GM19025 (cell line): ENCODE results near the gene CCL25.
"Not testable (repeated sequence)": the region's sequence is repeated elsewhere in the genome, so short reads cannot be mapped to it uniquely, and the experiment has no call there.

Experiments
- ATAC-seq: cut with Tn5 transposase; IDR thresholded peaks from one replicate; pipeline ENCODE4 v1.9.1; 2021; ENCODE audit warnings: mild to moderate bottlenecking, low read depth, moderate library complexity; ENCODE audit not compliant: unreplicated experiment

CCL25 gene, protein sequence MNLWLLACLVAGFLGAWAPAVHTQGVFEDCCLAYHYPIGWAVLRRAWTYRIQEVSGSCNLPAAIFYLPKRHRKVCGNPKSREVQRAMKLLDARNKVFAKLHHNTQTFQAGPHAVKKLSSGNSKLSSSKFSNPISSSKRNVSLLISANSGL

DNA sequence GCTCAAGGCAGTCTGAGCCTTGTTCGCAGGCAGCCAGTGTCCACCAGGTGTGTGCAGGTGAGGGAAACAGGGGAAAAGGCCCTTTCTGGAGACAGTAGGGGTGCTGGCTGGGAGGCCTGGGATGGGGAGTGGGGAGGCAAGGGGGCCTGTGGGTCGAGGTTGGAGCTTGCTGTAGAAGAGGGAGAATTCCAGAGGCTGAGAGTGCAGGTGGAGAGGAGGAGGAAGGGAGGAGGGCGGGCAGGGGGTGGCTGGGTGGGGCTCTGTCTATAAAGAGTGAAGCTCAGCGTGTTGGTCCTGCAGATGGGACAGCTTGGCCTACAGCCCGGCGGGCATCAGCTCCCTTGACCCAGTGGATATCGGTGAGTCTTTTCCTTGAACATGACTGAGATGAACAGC, at the start of gene CCL25:
Gene CCL25, plus strand, starts transcription at position 297 of the 396 bp plus-strand sequence. CDS start 290 bp downstream, outside the sequence.
- ATAC-seq = no peak

DNA sequence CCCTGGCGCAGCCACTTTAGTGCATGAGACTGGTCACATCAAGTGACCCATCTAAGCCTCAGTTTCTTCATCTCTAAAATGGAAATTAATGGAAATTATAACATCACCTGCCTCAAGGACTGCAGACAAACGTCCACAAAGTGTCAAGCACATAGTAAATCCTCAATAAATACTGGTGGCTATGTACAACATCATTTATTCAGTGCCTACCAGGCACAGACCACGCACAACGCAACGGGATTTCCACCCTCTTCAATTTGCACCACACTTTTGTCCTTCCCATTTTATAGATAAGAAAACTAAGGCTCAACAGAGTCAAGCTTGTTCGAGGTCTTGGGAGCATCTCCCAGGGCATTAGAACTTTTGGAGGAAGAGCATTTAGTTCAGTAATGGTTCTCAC, 48.6 kb upstream of the CCL25 start:
- ATAC-seq = no peak

DNA sequence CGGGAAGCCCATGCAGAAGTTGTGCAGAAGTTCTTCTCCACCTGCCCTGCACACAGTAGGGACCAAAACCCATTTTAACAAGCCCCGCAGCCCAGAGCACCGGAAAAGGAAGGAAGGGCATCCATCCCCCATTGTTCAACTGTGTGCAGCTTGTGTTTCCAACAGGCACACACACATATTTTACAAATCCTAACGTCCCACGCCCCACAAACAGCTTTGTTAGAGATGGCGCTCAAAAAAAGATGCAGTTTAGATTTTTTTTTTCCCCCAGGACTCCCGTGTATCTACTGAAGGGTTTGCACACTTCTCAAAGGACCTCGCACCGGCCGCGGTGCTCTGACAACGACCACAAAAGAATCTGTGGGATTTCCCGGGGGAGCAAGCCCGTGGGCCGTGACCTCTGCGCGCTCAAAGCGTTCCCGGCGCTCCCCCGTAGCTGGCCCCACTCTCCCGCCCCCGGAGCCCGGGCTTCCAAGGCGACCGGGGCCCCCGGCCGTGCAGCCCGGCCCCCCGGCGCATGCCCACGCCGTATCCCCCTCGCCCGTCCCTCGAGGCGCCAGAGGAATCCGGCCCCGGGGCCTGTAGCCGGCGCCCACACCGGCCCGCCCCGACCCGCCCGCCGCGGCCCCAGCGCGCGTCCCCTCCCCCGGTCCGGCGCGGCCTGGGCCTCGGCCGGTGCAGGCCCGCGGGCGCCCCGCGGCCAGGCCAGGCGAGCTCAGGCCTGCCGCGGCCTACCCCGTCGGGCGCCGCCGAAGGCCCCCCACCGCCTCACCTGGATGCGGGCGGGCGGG, 47.6 kb upstream of the CCL25 start:
- peak; percentile 37 for ATAC-seq

DNA sequence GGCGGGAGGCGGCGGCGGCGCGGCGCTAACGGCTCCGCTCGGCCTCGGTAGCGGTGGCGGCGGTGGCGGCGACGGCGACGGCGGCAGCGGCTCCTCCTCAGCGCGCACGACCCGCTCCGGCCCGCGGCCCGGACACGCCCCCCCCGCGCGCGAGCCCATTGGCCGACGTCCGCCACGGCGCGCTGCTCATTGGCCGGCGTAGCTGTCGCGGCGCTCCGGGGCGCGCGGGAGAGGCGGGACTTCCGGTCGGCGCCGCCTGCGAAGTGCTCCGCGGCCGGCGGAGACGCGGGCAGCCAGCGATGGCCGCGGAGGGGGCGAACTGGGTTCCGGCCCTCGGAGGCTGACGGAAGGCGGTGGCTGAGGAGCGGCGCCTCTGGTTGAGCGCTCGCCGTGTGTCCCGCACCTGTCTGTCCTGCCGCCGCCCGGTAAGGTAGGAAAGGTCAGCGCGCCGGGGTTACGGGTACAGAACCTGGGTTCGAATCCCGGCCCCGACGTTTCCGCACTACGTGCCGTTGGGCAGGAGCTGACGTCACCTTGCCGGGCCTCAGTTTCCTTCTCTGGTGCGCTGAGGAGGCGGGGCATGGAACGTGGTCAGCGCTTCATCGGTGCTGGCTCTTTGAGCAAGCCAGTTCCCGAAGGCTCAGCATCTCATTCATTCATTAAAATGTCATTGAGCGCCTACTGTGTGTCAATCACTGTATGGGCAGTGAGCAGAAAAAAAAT, 46.9 kb upstream of the CCL25 start, which contains the start of gene ELAVL1:
Gene ELAVL1, minus strand, starts transcription at position 108 of the 723 bp plus-strand sequence. CDS start 13,826 bp downstream, outside the sequence.
- ATAC-seq = peak; percentile 81

DNA sequence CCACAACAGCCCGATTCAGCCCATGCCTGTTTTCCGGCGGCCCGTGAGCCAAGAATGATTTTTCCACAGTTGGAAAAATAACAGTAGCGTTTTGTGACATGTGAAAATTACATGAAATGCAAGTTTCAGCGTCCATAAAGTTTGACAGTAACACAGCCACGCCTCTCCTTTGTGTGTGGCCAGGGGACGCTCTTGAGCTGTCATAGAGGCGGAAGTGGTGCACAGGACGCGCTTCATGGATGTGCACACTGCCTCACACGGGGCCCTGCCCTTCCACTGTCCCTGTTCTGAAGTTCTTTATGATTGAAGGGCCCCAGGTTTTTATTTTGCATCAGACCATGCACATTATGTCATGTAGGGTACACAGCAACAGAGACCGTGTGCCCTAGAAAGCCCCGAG, 34.8 kb upstream of the CCL25 start:
- ATAC-seq = no peak

DNA sequence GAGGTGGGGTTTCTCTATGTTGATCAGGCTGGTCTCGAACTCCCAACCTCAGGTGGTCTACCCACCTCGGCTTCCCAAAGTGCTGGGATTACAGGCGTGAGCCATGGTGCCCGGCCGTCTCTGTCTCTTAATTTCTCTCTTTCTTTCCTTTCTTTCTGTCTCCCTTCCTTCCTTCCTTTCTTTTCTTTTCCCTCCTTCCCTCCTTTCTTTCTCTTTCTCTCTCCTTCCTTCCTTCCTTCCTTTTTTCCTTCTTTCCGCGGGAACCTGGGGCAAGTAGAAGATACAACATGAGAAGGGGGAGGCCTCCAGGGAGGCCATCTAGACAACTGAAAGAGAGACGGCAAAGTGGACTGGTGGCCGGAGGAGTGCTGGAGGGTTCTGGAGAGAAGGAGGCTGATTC, 31.9 kb upstream of the CCL25 start:
- ATAC-seq = no peak

DNA sequence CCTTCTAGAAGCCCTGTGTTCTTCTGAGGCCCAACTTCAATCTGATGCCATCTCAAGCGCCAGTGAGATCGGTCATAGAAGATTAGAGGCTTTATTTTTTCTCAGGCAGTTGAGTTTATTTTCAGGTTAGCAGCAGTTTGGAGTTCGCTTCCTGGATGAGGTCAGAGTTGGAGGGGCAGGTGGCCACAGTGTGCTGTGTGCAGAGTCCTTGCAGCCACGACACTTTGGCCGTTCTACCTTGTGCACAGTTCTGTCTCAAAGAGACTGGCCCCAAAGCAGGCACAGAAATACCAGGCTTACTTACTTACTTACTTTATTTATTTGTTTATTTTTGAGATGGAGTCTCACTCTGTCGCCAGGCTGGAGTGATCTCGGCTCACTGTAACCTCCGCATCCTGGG, 31.2 kb upstream of the CCL25 start:
- no peak for ATAC-seq

DNA sequence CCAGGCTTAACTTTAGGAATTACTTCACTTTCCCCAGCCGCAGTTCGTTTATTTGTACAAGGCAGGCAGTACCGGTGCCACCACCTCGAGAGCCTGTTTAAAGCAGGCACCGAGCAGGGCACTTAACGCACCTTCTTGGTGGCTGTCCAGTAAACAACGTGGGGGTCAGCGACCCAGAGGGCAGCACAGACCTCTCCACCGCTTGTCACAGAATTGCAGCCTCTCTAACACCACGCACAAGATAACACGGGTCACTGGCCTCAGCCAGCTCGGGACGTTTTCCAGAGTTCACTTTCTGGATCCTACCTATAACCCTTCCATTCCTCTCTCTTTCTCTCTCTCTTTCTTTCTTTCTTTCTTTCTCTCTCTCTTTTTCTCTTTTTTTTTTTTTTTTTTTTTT, 30.3 kb upstream of the CCL25 start:
- no peak for ATAC-seq

DNA sequence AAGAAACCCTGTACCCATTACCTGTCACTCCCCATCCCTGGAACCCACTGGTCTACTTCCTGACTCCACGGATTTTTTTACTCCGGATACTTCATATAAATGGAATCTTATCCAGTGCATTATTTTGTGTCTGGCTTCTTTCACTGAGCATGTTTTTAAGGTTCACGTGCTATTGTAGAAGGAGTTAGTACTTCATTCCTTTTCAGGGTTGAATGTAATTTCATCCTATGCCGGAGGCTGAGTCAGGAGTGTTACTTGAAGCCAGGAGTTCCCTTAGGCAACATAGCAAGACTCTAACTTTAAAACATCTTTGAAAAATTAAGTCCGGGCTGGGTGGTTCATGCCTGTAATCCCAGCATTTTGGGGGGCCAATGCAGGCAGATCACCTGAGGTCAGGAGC, 29.2 kb upstream of the CCL25 start:
- no peak for ATAC-seq

DNA sequence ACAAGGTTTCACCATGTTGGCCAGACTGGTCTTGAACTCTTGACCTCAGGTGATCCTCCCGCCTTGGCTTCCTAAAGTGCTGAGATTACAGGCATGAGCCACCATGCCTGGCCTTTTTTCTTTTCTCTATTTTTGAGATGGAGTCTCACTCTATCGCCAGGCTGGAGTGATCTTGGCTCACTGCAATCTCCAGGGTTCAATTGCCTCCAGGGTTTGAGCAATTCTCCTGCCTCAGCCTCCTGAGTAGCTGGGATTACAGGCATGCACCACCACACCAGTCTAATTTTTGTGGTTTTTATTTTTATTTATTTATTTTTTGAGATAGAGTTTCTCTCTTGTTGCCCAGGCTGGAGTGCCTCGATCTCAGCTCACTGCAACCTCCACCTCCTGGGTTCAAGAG, 28.3 kb upstream of the CCL25 start:
- ATAC-seq = not testable (repeated sequence)

DNA sequence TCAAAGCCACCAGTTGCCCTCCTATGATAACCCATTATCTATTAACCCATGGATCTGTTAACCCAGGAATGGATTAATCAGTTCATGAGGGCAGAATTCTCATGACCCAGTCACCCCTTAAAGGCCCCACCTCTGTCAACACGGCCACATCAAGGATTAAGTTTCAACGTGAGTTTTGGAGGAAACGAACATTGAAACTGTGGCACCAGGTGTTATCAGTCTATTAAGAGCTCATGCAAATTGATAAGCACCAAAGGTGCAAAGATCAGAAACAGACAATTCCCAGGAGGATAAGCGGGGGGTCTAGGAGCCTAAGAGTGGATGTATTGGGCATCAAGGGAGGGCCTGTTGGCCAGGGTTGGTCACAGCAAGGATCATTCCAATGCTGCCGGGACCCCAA, 27.2 kb upstream of the CCL25 start:
- no peak for ATAC-seq

DNA sequence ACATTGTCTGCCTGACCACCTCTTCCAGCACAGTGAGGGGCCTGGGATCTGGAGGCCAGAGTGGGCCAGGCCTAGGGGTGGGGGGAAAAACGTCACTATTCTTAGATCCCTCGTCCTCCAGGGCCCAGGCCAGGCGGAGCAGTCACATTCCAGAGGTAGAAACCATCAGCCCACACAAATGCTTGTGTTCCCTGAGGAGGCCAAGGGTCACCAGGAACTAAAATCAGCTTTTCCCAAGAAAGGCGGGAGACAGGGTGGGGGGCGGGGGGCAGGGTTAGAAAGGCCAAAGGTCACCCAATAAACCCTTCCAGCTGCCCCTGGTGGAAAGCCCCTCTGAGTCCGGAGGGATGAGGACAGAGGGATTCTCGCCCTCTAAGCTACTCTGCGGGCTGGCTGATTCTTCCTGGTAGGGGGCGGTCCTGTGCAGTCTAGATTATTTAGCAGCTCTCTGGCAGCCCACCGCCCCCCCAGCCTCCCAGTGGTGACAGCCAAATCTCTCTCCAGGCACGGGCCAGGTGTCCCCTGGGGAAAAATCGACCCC, 23.5 kb upstream of the CCL25 start:
- ATAC-seq = no peak

DNA sequence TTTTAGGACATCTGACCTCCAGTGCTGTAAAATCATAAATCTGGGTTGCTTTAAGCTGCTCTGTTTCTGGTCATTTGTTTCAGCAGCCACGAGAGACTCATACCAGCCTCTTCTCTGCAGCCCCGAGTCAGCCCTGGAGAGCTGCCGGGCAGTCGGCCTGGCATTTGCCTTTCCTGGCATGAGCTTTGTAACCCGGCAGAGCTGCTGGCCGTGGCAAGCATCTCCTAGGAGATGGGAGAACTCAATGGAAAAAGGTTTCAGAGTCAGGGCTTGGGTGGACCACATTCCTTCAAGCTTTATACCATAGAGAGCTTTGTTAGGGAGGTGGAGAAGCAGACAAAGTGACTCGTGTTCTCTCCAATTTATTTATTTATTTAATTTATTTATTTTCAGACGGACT, 21.6 kb upstream of the CCL25 start:
- no peak for ATAC-seq

DNA sequence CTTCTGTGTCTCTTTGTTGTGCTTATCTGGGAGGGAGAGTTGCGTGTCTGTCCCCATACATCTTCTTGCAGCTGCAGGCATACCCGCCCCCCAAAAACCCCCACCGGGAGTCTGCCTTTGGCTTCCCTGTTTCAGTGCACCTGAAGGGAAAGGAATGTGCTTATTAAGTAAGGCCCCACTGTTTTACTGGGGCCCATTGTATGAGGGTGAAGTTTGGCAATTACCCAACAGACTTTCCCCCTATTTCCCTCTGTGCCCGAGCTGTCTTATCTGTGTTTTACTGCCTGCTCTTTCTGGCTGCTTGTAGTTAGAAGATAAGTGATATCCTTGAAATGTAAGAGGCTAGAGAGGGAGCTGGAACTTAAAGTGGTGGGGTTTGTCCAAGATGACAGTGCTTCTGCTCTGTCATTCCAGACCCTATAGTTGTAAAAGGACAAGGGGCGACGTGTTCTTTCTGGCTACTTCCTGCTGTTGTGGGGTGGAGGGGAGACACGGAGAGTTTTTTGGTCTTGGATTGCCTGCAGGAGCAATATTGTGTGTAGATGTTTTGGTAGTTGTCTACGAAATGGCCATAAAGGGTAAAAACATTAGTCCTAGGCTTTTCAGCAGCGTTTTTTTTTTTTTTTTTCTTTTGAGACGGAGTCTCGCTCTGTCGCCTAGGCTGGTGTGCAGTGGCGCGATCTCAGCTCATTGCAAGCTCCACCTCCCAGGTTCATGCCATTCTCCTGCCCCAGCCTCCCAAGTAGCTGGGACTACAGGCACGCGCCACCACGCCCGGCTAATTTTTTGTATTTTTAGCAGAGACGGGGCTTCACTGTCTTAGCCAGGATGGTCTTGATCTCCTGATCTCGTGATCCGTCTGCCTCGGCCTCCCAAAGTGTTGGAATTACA, 19.0 kb upstream of the CCL25 start:
- ATAC-seq = not testable (repeated sequence)

DNA sequence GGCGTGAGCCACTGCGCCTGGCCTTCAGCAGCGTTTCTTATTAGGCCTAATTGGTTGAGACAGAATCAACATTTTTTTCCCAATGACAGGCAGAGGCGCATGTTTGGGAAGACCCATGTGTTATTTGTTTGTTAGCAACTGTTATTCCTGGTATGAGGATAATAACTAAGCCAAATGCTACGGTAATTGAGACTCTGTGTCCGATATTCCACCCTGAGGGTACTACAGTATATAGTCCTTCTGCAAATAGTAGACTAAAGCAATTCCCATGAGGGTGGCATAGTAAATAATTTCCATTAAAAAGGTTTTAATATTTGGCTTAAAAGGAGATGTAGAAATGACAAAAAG, 18.4 kb upstream of the CCL25 start:
- ATAC-seq = no peak

DNA sequence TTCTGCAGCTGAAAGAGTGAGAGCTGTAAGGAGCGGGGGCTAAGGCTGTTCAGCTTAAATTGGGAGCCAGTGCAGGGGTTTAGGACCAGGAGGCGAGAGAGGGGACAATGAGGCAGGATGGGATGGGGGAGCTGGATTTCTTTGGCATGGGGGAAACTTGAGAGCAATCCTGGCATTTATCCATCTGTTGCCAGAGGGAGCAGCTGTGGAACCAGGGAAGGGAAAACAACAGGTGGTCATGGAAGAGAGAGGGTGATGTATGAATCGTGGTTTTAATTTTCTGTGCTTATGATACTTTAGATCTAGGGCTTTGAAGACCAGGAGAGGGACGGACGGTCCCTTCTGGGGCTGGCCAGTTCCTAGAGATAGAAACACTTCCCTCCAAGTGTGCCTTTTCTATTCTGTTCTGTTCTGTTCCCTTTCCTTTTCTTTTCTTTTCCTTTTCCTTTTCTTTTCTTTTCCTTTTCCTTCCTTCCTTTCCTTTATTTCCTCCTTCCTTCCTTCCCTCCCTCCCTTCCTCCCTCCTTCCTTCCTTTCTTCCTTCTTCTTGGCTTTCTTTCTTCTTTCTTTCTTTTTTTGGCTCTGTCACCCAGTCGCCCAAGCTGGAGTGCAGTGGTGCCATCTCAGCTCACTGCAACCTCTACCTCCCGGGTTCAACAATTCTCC, 16.0 kb upstream of the CCL25 start:
- no peak for ATAC-seq

DNA sequence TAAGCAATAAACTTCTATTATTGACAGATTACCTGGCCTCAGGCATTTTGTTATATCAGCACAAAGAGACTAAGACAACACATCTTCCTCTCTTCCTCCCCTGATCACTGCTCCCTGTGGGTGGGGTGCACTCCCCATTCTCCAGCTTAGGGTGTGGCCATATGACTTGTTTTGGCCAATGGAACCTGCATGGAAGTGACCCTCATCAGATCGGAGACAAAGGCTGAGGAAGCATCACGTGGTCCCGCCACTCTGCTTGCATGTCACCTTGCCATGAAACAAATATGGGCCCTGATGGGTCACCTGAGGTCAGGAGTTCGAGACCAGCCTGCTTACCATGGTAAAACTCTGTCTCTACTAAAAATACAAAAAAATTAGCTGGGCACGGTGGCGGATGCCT, 13.7 kb upstream of the CCL25 start:
- no peak for ATAC-seq

DNA sequence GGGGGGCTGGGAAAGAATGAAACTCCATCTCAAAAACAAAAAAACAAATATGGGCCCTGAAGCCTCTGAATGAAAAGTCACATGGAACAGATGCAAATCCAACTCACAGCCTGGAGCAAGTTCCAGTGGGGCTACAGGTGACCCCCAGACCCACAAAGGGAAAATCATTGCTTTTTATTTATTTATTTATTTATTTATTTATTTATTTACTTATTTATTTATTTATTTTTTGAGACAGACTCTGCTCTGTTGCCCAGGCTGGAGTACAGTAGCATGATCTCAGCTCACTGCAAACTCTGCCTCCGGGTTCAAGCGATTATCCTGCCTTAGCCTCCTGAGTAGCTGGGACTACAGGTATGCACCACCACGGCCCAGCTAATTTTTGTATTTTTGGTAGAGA, 13.3 kb upstream of the CCL25 start:
- no peak for ATAC-seq

DNA sequence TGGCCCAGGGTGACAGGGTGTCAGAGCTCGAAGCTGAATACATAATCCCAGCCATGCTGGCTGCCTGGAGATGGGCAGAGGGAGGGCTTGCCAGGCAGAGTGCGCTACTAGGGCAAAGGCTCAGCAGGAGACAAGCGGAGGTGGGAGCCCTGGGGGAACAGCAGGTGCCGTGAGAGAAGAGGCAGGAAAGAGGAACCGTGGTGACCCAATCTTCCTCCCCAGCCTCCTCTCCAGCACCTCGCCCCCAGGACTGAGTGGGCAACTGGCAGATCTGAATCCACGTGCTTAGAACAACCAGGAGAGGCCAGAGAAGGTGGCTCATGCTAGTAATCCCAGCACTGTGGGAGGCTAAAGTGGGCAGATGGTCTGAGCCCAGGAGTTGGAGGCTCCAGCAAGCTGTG, 11.0 kb upstream of the CCL25 start:
- no peak for ATAC-seq

DNA sequence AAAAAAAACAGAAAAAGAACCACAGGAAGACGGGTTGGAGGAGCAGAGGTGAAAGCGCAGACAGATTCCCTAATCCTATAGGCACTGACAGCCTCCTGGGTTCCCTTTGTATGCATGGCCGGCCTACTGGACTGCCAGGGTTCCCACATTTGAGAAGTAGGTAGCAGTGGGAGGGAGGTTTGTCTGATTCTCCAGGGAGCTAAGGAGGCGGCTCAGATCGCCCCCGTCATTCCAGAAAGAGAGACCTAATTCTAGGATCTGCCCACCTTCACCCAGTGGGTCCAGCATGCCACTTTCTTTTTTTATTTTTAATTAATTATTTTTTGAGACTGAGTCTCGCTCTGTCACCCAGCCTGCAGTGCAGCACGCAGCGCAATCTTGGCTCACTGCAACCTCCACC, 9.7 kb upstream of the CCL25 start:
- no peak for ATAC-seq
